HS-27A (cell line): ENCODE data around the gene NIN.

ENCODE experiments used
- DNase-seq: peaks from one replicate; pipeline ENCODE4 v3.0.0-alpha.2; 2012; ENCODE audit warnings: low read depth, missing footprints

The NIN gene

GRCh38 chr14:50839691-50840090 lies 8.7 kb upstream of the NIN start:
- no peak for DNase-seq

GRCh38 chr14:50839048-50839447 lies 8.1 kb upstream of the NIN start:
- no peak for DNase-seq

GRCh38 chr14:50837850-50838470 lies 7.0 kb upstream of the NIN start:
- DNase-seq: no peak

GRCh38 chr14:50837271-50837670 lies 6.3 kb upstream of the NIN start:
- no peak for DNase-seq

GRCh38 chr14:50836515-50836914 lies 5.6 kb upstream of the NIN start:
- no peak for DNase-seq

GRCh38 chr14:50835280-50835679 lies 4.3 kb upstream of the NIN start:
- DNase-seq: no peak

- DNase-seq: no peak
These were observed 3.9 kb upstream of the NIN start for GRCh38 chr14:50834802-50835276.

GRCh38 chr14:50832935-50833630 lies 2.1 kb upstream of the NIN start:
- no peak for DNase-seq

- DNase-seq: no peak
These were observed 785 bp upstream of the NIN start for GRCh38 chr14:50831726-50832168.

GRCh38 chr14:50830044-50830931 lies 674 bp downstream of the NIN start:
- no peak for DNase-seq

- no peak for DNase-seq
These were observed 1.4 kb downstream of the NIN start for GRCh38 chr14:50829489-50830043.

GRCh38 chr14:50828721-50829488 lies 2.1 kb downstream of the NIN start:
- no peak for DNase-seq

GRCh38 chr14:50826681-50827080 lies 4.3 kb downstream of the NIN start:
- no peak for DNase-seq

GRCh38 chr14:50825307-50825706 lies 5.7 kb downstream of the NIN start:
- no peak for DNase-seq

- DNase-seq: no peak
These were observed 7.0 kb downstream of the NIN start for GRCh38 chr14:50823762-50824636.

- no peak for DNase-seq
These were observed 7.8 kb downstream of the NIN start for GRCh38 chr14:50823051-50823761.

- DNase-seq: no peak
These were observed 8.4 kb downstream of the NIN start for GRCh38 chr14:50822501-50823042.

GRCh38 chr14:50821510-50822464 lies 9.2 kb downstream of the NIN start:
- DNase-seq: no peak
